ENCODE results near the gene TMEM164. TPM values are rescaled to one million over a fixed set of nuclear protein-coding genes. Genes with fewer than 3 reads are reported as not detected.

The TMEM164 gene
- total and polyA plus RNA-seq, 7 experiments from 2014 or later, result 0.92 to 30.1 (median 17.5) TPM

DNA sequence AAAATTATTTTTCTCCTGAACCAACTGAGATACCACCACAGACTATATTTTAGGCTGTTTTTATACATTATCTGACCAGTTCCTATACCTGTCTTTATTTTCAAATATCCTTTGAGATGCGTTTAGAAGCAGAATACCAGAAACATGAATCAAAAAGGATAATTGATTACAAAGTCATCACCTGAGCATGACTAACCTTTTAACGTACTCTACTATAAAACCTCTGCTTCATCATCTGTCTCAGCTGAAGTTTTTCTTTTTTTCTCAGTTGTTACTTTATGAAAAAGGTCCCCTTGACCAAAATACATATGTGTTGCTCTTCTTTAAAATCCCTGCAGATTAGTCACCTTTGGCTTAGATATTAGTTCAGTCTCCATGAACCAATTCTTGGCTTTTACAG, 205.2 kb downstream of the TMEM164 start:
- no peaks in the 10 kb centered on the region for H3K27me3 ChIP-seq (ENCODE audit: control insufficient read depth in 2 of 2, insufficient read depth in 2 of 2, low read length in 2 of 2)
- H3K9me3 Mint-ChIP-seq, result no peaks in the 10 kb centered on the region
- H3K9me3 ChIP-seq (ENCODE audit: control insufficient read depth in 2 of 3, low read length in 3 of 3), result no peaks in the 10 kb centered on the region
- no peaks in the 10 kb centered on the region for H3K4me1 ChIP-seq (ENCODE audit: control insufficient read depth in 2 of 2, insufficient read depth in 2 of 2, low read length in 2 of 2)
- ChIA-PET POLR2A (no interaction called here), CTCF (no interaction called here)
- DNase-seq (no peak), ATAC-seq (no peak)
- H3K36me3 ChIP-seq (ENCODE audit: control insufficient read depth in 2 of 3, insufficient read depth in 3 of 3, low read length in 3 of 3), result no peaks in the 10 kb centered on the region
- no peak overlapping the region for H3K27ac ChIP-seq (ENCODE audit: low read depth, low read length)
- no peaks in the 10 kb centered on the region for H3K27me3 Mint-ChIP-seq
- no peak overlapping the region for H3K27ac Mint-ChIP-seq
- peaks cover 0 to 11% (median 2%) of the 10 kb centered on the region in 7 donors for H3K4me1 Mint-ChIP-seq
- H3K4me3 ChIP-seq (ENCODE audit: low read length), result no peak overlapping the region
- no peaks in the 10 kb centered on the region for H3K36me3 Mint-ChIP-seq
- intact Hi-C loops (cut with micrococcal nuclease), result no loop called here
- H3K4me3 Mint-ChIP-seq, result no peak overlapping the region

DNA sequence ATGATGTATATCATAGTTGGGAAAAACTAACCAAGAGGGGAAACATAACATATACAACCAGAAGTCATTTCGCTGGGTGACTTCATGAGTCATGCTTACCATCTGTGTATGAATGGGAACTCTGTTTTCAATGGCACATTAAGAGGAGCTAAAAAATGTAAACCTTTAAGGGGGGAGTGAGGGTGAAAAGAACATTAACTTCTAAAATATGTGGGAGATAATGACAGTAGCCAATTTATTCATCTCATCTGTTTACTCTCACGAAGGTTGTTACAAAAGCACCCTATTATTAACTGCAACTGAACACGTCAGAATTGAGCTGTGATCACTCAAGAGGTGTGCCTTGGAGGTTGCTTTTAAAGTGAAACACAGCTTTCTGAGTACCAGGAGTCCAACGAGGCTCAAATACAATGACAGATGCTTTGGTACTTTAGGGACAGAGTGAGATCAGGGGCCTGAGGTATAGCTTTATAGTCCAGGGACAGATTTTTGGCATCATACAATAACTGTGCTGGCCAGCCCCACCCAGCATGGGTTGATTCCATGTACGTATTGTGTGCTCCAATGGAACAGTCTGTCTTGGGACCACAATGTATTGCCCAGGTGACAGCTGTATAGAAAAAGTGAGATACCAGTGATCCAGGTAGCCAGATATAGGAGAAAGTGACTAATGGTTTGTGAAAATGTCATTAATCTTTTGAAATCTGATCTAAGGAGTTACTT, 207.7 kb downstream of the TMEM164 start:
- POLR2A ChIA-PET, result no interaction called here
- H3K36me3 ChIP-seq (ENCODE audit: control insufficient read depth in 2 of 3, insufficient read depth in 3 of 3, low read length in 3 of 3), result no peaks in the 10 kb centered on the region
- DNase-seq, result no peak
- no peak overlapping the region for H3K27ac ChIP-seq (ENCODE audit: low read depth, low read length)
- no peaks in the 10 kb centered on the region for H3K9me3 ChIP-seq (ENCODE audit: control insufficient read depth in 2 of 3, low read length in 3 of 3)
- H3K27ac Mint-ChIP-seq, result no peak overlapping the region
- H3K4me1 ChIP-seq (ENCODE audit: control insufficient read depth in 2 of 2, insufficient read depth in 2 of 2, low read length in 2 of 2), result no peaks in the 10 kb centered on the region
- H3K9me3 Mint-ChIP-seq, result no peaks in the 10 kb centered on the region
- no peaks in the 10 kb centered on the region for H3K27me3 ChIP-seq (ENCODE audit: control insufficient read depth in 2 of 2, insufficient read depth in 2 of 2, low read length in 2 of 2)
- no peak overlapping the region for H3K4me3 ChIP-seq (ENCODE audit: low read length)
- peaks cover 0 to 4% (median 1%) of the 10 kb centered on the region in 5 donors for H3K36me3 Mint-ChIP-seq
- CTCF ChIA-PET, result interaction anchor here (0.6 kb wide), 1 partner anchor 10 kb away, joined by 3 read pairs; no protein-coding TSS in a partner anchor
- no peaks in the 10 kb centered on the region for H3K27me3 Mint-ChIP-seq
- H3K4me3 Mint-ChIP-seq, result no peak overlapping the region
- ATAC-seq, result no peak
- intact Hi-C loops (cut with micrococcal nuclease), result no loop called here
- peaks cover 1 to 7% (median 3%) of the 10 kb centered on the region in 7 donors for H3K4me1 Mint-ChIP-seq

DNA sequence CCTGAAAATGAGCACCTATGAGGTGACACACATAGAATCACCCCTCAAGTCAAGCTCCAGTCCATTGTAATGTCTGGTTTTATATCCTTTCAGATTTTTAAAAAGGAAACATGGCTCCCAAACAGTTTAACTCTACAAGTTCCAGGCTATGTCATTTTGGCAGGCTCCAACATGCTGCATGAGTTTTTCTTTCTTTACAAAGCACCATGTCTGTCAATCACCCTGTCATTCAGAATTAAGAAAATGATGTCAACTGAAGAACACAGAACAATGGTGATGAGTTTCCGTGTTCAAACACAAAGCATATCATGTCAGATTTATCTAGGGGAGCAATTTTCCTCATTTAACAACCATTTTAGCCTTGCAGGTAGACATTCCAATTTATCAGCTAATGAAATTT, 208.4 kb downstream of the TMEM164 start:
- no peaks in the 10 kb centered on the region for H3K9me3 Mint-ChIP-seq
- POLR2A ChIA-PET, result no interaction called here
- no peaks in the 10 kb centered on the region for H3K27me3 Mint-ChIP-seq
- CTCF ChIA-PET, result interaction anchor here (0.6 to 0.9 kb wide), 3 partner anchors 9 to 13 kb away, joined by 3 to 6 read pairs (median 3); no protein-coding TSS in a partner anchor
- DNase-seq (no peak), ATAC-seq (no peak)
- no peak overlapping the region for H3K27ac ChIP-seq (ENCODE audit: low read depth, low read length)
- H3K4me1 Mint-ChIP-seq, result peaks cover 2 to 7% (median 4%) of the 10 kb centered on the region in 7 donors
- no peaks in the 10 kb centered on the region for H3K27me3 ChIP-seq (ENCODE audit: control insufficient read depth in 2 of 2, insufficient read depth in 2 of 2, low read length in 2 of 2)
- no peaks in the 10 kb centered on the region for H3K4me1 ChIP-seq (ENCODE audit: control insufficient read depth in 2 of 2, insufficient read depth in 2 of 2, low read length in 2 of 2)
- H3K36me3 Mint-ChIP-seq, result peaks cover 0 to 8% (median 4%) of the 10 kb centered on the region in 5 donors
- no peaks in the 10 kb centered on the region for H3K36me3 ChIP-seq (ENCODE audit: control insufficient read depth in 2 of 3, insufficient read depth in 3 of 3, low read length in 3 of 3)
- no peak overlapping the region for H3K27ac Mint-ChIP-seq
- intact Hi-C loops (cut with micrococcal nuclease), result no loop called here
- no peaks in the 10 kb centered on the region for H3K9me3 ChIP-seq (ENCODE audit: control insufficient read depth in 2 of 3, low read length in 3 of 3)
- no peak overlapping the region for H3K4me3 ChIP-seq (ENCODE audit: low read length)
- H3K4me3 Mint-ChIP-seq, result no peak overlapping the region

DNA sequence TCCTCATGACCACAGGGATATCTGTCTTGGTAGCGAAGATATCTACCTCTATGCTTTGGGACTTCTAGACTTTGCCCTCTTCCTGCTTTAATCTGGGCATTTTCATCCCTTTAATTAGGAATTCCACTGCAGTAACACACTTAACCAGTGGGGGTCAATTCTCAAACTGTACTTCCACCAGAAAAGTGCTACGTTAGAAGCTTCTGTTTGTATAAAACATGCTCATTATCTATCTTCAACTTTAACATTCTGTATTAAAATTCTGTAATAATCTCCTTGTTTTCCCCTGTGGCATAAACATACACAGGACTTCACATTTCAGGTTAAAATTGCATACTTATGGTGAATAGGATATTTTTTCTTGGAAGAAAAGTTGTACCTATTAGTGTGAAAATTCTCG, 209.4 kb downstream of the TMEM164 start:
- no peaks in the 10 kb centered on the region for H3K27me3 ChIP-seq (ENCODE audit: control insufficient read depth in 2 of 2, insufficient read depth in 2 of 2, low read length in 2 of 2)
- Mint-ChIP-seq H3K27ac (no peak overlapping the region), H3K27me3 (no peaks in the 10 kb centered on the region), H3K36me3 (peaks cover 0 to 11% (median 4%) of the 10 kb centered on the region in 5 donors), H3K4me3 (no peak overlapping the region), H3K4me1 (peaks cover 3 to 17% (median 10%) of the 10 kb centered on the region in 7 donors), H3K9me3 (no peaks in the 10 kb centered on the region)
- H3K27ac ChIP-seq (ENCODE audit: low read depth, low read length), result no peak overlapping the region
- ChIA-PET POLR2A (no interaction called here), CTCF (interaction anchor here (0.9 kb wide), 2 partner anchors 10 to 14 kb away, joined by 3 to 6 read pairs; no protein-coding TSS in a partner anchor)
- H3K4me3 ChIP-seq (ENCODE audit: low read length), result no peak overlapping the region
- H3K4me1 ChIP-seq (ENCODE audit: control insufficient read depth in 2 of 2, insufficient read depth in 2 of 2, low read length in 2 of 2), result peaks cover 0 to 3% of the 10 kb centered on the region in 2 donors
- DNase-seq, result no peak
- no peaks in the 10 kb centered on the region for H3K9me3 ChIP-seq (ENCODE audit: control insufficient read depth in 2 of 3, low read length in 3 of 3)
- no peaks in the 10 kb centered on the region for H3K36me3 ChIP-seq (ENCODE audit: control insufficient read depth in 2 of 3, insufficient read depth in 3 of 3, low read length in 3 of 3)
- no peak for ATAC-seq
- intact Hi-C loops (cut with micrococcal nuclease), result no loop called here

DNA sequence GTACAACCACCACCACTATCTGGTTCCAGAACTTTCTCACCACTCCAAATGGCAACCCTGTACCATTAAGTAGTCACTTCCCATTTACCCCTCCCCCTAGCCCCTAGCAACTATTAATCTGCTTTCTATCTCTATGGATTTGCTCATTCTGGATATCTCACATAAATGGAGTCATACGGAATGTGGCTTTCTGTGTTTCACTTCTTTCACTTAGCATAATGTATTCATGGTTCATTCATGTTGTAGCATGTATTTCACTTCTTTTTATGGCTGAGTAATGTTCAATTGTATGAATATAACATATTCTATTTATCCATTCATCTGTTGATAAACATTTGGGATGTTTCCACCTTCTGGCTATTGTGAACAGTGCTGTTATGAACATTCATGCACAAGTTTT, 210.3 kb downstream of the TMEM164 start:
- H3K27ac Mint-ChIP-seq, result no peak overlapping the region
- Histone ChIP-seq H3K27me3 (ENCODE audit: control insufficient read depth in 2 of 2, insufficient read depth in 2 of 2, low read length in 2 of 2) (no peaks in the 10 kb centered on the region), H3K4me3 (ENCODE audit: low read length) (no peak overlapping the region), H3K4me1 (ENCODE audit: control insufficient read depth in 2 of 2, insufficient read depth in 2 of 2, low read length in 2 of 2) (peaks cover 0 to 8% of the 10 kb centered on the region in 2 donors), H3K27ac (ENCODE audit: low read depth, low read length) (no peak overlapping the region), H3K36me3 (ENCODE audit: control insufficient read depth in 2 of 3, insufficient read depth in 3 of 3, low read length in 3 of 3) (no peaks in the 10 kb centered on the region), H3K9me3 (ENCODE audit: control insufficient read depth in 2 of 3, low read length in 3 of 3) (no peaks in the 10 kb centered on the region)
- intact Hi-C loops (cut with micrococcal nuclease), result no loop called here
- ATAC-seq (no peak), DNase-seq (no peak)
- peaks cover 0 to 11% (median 4%) of the 10 kb centered on the region in 5 donors for H3K36me3 Mint-ChIP-seq
- no peaks in the 10 kb centered on the region for H3K27me3 Mint-ChIP-seq
- peaks cover 10 to 26% (median 19%) of the 10 kb centered on the region in 7 donors for H3K4me1 Mint-ChIP-seq
- POLR2A ChIA-PET, result no interaction called here
- H3K9me3 Mint-ChIP-seq, result no peaks in the 10 kb centered on the region
- CTCF ChIA-PET, result no interaction called here
- H3K4me3 Mint-ChIP-seq, result no peak overlapping the region

DNA sequence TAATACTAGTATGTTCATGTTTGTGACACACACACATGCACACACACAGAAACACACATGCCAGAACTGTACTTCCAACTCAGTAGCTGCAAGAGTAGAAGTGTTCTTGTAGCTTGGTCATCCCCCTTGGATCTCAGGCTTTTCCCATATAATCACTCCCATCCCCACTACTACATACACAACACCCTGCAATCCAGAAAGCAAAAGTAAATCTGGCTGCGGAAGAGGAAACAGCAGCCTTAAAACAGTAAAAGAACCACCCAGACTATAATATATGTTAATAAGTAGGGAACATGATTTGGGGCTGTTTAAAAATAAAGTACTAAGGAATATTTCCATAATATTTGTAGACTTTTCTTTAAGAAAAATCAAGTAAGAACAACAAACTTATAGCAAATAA, 211.8 kb downstream of the TMEM164 start:
- H3K9me3 ChIP-seq (ENCODE audit: control insufficient read depth in 2 of 3, low read length in 3 of 3), result no peaks in the 10 kb centered on the region
- H3K27me3 ChIP-seq (ENCODE audit: control insufficient read depth in 2 of 2, insufficient read depth in 2 of 2, low read length in 2 of 2), result no peaks in the 10 kb centered on the region
- ChIA-PET CTCF (no interaction called here), POLR2A (no interaction called here)
- intact Hi-C loops (cut with micrococcal nuclease), result no loop called here
- peaks cover 0 to 11% (median 4%) of the 10 kb centered on the region in 5 donors for H3K36me3 Mint-ChIP-seq
- no peak overlapping the region for H3K4me3 ChIP-seq (ENCODE audit: low read length)
- no peaks in the 10 kb centered on the region for H3K9me3 Mint-ChIP-seq
- peaks cover 8 to 37% (median 19%) of the 10 kb centered on the region in 7 donors for H3K4me1 Mint-ChIP-seq
- H3K27ac Mint-ChIP-seq, result peak overlapping the region in 2 of 9 donors; percentile 9 to 17
- no peaks in the 10 kb centered on the region for H3K27me3 Mint-ChIP-seq
- H3K36me3 ChIP-seq (ENCODE audit: control insufficient read depth in 2 of 3, insufficient read depth in 3 of 3, low read length in 3 of 3), result no peaks in the 10 kb centered on the region
- peaks cover 0 to 8% of the 10 kb centered on the region in 2 donors for H3K4me1 ChIP-seq (ENCODE audit: control insufficient read depth in 2 of 2, insufficient read depth in 2 of 2, low read length in 2 of 2)
- no peak overlapping the region for H3K27ac ChIP-seq (ENCODE audit: low read depth, low read length)
- DNase-seq, result no peak
- H3K4me3 Mint-ChIP-seq, result no peak overlapping the region
- no peak for ATAC-seq

DNA sequence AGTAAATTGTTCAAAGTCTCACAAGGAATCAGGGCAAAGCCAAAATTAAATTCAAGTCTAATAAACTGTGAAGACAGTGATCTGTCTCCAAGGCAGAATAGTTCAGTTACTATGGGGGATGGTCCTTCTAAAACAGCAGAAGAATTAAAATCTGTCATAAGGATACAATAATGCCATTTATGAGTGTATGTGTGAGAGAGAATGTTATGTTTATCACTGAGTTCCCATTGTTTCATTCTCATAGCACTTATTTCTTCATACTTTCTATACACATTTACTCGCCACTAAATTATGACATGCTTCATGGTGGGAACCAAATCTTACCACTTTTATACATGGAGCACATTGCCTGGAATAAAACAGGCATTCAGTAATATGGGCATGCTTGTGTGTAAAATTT, 212.5 kb downstream of the TMEM164 start:
- Histone ChIP-seq H3K27me3 (ENCODE audit: control insufficient read depth in 2 of 2, insufficient read depth in 2 of 2, low read length in 2 of 2) (no peaks in the 10 kb centered on the region), H3K4me1 (ENCODE audit: control insufficient read depth in 2 of 2, insufficient read depth in 2 of 2, low read length in 2 of 2) (peaks cover 0 to 8% of the 10 kb centered on the region in 2 donors), H3K4me3 (ENCODE audit: low read length) (no peak overlapping the region), H3K9me3 (ENCODE audit: control insufficient read depth in 2 of 3, low read length in 3 of 3) (no peaks in the 10 kb centered on the region), H3K27ac (ENCODE audit: low read depth, low read length) (no peak overlapping the region), H3K36me3 (ENCODE audit: control insufficient read depth in 2 of 3, insufficient read depth in 3 of 3, low read length in 3 of 3) (no peaks in the 10 kb centered on the region)
- no peak for ATAC-seq
- Mint-ChIP-seq H3K27ac (peak overlapping the region in 1 of 9 donors; percentile 9), H3K4me3 (no peak overlapping the region), H3K9me3 (no peaks in the 10 kb centered on the region), H3K27me3 (no peaks in the 10 kb centered on the region), H3K4me1 (peaks cover 7 to 37% (median 22%) of the 10 kb centered on the region in 7 donors), H3K36me3 (peaks cover 0 to 11% (median 4%) of the 10 kb centered on the region in 5 donors)
- no peak for DNase-seq
- intact Hi-C loops (cut with micrococcal nuclease), result no loop called here
- POLR2A ChIA-PET, result no interaction called here
- CTCF ChIA-PET, result no interaction called here

All from naive thymus-derived CD4-positive, alpha-beta T cell (primary cell).